Measurements from ENCODE around the gene RPAIN. TPM values are rescaled to one million over a fixed set of nuclear protein-coding genes. Genes with fewer than 3 reads are reported as not detected.

RPAIN gene
- total and polyA plus RNA-seq, 2 of the 13 experiments (the other 11 are each of a cell fraction or from before 2014, with no cell fraction given) = 42.1 to 58.5 TPM

DNA sequence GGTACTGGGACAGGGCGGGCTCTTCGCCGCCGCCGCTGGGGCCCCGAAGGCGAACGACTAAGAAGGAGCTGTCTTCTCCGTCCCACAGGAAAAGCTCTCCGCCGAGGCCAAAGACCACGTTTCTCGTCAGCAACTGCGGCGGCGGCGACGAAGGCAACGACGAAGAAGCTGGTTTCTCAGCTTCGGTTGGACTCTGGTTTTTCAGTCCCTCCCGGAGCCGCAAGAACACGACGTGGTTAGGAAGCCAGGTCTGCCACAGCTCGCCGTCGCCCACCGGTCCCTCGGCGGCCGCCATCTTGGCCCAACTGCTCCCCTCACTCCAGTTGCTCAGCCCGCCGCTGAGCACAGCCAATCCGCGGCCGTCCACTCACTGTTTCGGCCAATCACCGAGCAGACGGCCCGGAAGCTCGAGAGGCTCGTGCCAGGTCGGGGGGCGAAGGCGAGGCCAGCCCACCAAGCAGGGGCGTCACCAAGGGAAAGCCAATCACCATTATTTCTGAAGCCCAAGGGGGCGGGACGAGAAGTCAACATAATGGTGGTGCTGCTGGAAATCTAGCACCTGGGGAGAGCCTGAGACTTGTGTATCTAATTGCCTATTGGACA, 525 bp upstream of the RPAIN start, which contains the start of gene NUP88 (continued):
- TF ChIP-seq THAP11 (CRISPR knock-in tag; IDR thresholded peaks at IDR 0.05) = no peak
- no peak for TF ChIP-seq ZC3H4 (CRISPR knock-in tag; IDR thresholded peaks at IDR 0.05; ENCODE audit: borderline replicate concordance)
- no peak for TF ChIP-seq TMF1 (CRISPR knock-in tag; IDR thresholded peaks at IDR 0.05; ENCODE audit: low read depth)
- no peak for TF ChIP-seq ZSCAN22 (CRISPR knock-in tag; IDR thresholded peaks at IDR 0.05)
- no peak; the same call in 1 of the 2 replicates for TF ChIP-seq ZNF784 (CRISPR knock-in tag; IDR thresholded peaks at IDR 0.05; ENCODE audit: borderline replicate concordance)
- no peak for TF ChIP-seq ZNF614 (CRISPR knock-in tag; IDR thresholded peaks at IDR 0.05; ENCODE audit: borderline replicate concordance)
- no peak for TF ChIP-seq RAD51 (IDR thresholded peaks at IDR 0.05; ENCODE audit: borderline replicate concordance)
- peak; percentile 37; the same call in 1 of the 2 replicates for TF ChIP-seq IKZF5 (CRISPR knock-in tag; IDR thresholded peaks at IDR 0.05)
- TF ChIP-seq CBX2 (IDR thresholded peaks at IDR 0.05; ENCODE audit: low read depth, low read length) = no peak
- no peak for TF ChIP-seq CBX2 (CRISPR knock-in tag; IDR thresholded peaks at IDR 0.05; ENCODE audit: low read depth)
- TF ChIP-seq SIN3A (IDR thresholded peaks at IDR 0.05; ENCODE audit: borderline replicate concordance, low read depth, low read length) = peak; percentile 52; the same call in 1 of the 2 replicates
- peak; percentile 81 for TF ChIP-seq POLR2AphosphoS5 (IDR thresholded peaks at IDR 0.05; ENCODE audit: low read depth, low read length)
- TF ChIP-seq MTA3 (CRISPR knock-in tag; IDR thresholded peaks at IDR 0.05) = no peak
- no peak for TF ChIP-seq ZNF274 (CRISPR knock-in tag; IDR thresholded peaks at IDR 0.05)
- TF ChIP-seq ZNF496 (CRISPR knock-in tag; IDR thresholded peaks at IDR 0.05; ENCODE audit: insufficient replicate concordance) = no peak
- peak; percentile 30 for TF ChIP-seq ZMYM4 (CRISPR knock-in tag; IDR thresholded peaks at IDR 0.05)
- TF ChIP-seq THRA (CRISPR knock-in tag; IDR thresholded peaks at IDR 0.05; ENCODE audit: borderline replicate concordance) = 0 out of 2 replicates have a peak, but pooled peaks have one; percentile 20
- TF ChIP-seq ISL2 (CRISPR knock-in tag; IDR thresholded peaks at IDR 0.05) = no peak
- TF ChIP-seq ZBTB8A (CRISPR knock-in tag; IDR thresholded peaks at IDR 0.05; ENCODE audit: borderline replicate concordance, low read depth) = no peak
- no peak for TF ChIP-seq ZBTB34 (CRISPR knock-in tag; IDR thresholded peaks at IDR 0.05)
- TF ChIP-seq KMT2B (CRISPR knock-in tag; IDR thresholded peaks at IDR 0.05) = no peak; the same call in none of the 2 replicates
- no peak for TF ChIP-seq RNF2 (conservative IDR thresholded peaks at IDR 0.05; ENCODE audit: low read depth)
- TF ChIP-seq ZNF816 (CRISPR knock-in tag; IDR thresholded peaks at IDR 0.05; ENCODE audit: borderline replicate concordance) = no peak; the same call in 1 of the 2 replicates
- no peak for TF ChIP-seq KLF16 (CRISPR knock-in tag; IDR thresholded peaks at IDR 0.05)
- peak; percentile 89 for TF ChIP-seq BHLHE40 (IDR thresholded peaks at IDR 0.05; ENCODE audit: low read length)
- TF ChIP-seq ZNF607 (CRISPR knock-in tag; IDR thresholded peaks at IDR 0.05; ENCODE audit: borderline replicate concordance) = no peak
- TF ChIP-seq ZNF768 (CRISPR knock-in tag; IDR thresholded peaks at IDR 0.05) = 0 out of 2 replicates have a peak, but pooled peaks have one; percentile 24
- peak; percentile 87; the same call in 1 of the 2 replicates for TF ChIP-seq ZNF790 (CRISPR knock-in tag; IDR thresholded peaks at IDR 0.05; ENCODE audit: borderline replicate concordance)
